GM18520 (cell line): Measurements from ENCODE around the gene JAKMIP3.

Experiments
- ATAC-seq: cut with Tn5 transposase; IDR thresholded peaks from one replicate; pipeline ENCODE4 v1.9.1; 2021; ENCODE audit not compliant: unreplicated experiment

JAKMIP3 gene

GRCh38 chr10:132097609-132098377, 32.0 kb downstream of the JAKMIP3 start:
- no peak for ATAC-seq

DNA sequence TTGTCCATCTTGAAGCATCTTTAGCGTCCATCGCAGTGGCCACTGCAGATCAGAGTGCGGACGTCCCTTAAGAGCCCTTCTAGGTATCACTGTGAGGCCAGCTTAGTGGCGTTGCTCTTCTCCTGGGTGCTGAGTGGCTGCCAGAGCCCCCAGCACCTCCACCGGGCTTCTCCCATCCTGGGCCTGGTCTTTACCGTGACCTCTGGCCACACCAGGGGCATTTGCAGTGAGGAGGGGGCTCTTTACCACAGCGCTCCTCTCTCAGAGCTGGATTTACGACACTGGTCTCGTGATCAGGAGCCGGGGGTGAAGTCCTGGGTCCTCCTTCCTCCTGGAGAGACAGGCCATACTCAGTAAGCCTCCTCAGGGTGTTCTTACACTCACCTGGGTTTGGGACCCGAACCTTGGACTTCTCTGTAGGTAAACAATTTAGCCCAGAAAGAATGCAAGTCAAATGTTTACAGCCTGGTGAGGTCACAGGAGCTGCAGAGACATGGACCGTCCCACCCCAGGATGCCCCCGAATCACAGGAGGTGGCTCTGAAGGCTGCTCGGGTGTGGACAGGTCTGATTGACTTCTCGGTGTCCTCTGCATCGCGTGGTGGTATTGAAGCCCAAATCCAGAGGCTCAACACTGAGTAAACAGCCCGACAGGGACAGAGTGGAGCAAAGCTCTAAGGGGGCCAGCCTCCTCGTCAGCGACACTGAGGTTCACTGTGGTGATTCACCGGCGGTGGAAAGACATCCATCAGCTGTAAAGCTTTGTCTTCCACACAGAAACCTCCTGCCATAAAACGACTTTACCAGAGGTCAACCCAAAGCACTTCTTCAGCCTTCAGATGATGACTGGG, 33.0 kb downstream of the JAKMIP3 start:
- no peak for ATAC-seq

- ATAC-seq, result no peak
Observed at GRCh38 chr10:132099389-132100090, 33.8 kb downstream of the JAKMIP3 start.

DNA sequence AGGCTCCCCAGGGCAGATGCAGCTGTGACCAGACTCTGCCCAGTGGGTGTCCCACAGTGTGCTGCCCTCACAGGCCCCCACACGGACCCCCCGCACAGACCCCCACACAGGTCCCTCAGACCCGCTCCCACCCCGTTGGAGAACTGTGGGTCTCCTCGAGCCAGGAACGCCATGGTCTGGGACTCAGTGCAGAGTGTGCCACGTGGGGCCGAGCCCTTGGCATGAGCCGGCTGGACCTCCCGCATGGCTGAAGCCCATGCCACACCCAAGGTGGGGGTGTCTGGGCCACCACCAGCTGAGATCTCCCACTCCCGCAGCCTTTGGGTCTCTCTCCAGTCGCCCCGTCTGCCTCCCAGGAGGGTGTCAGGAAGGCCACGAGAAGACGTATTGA, 34.3 kb downstream of the JAKMIP3 start:
- no peak for ATAC-seq

- no peak for ATAC-seq
Observed at GRCh38 chr10:132100556-132101349, 35.0 kb downstream of the JAKMIP3 start.

- no peak for ATAC-seq
Observed at GRCh38 chr10:132101529-132101928, 35.8 kb downstream of the JAKMIP3 start.

DNA sequence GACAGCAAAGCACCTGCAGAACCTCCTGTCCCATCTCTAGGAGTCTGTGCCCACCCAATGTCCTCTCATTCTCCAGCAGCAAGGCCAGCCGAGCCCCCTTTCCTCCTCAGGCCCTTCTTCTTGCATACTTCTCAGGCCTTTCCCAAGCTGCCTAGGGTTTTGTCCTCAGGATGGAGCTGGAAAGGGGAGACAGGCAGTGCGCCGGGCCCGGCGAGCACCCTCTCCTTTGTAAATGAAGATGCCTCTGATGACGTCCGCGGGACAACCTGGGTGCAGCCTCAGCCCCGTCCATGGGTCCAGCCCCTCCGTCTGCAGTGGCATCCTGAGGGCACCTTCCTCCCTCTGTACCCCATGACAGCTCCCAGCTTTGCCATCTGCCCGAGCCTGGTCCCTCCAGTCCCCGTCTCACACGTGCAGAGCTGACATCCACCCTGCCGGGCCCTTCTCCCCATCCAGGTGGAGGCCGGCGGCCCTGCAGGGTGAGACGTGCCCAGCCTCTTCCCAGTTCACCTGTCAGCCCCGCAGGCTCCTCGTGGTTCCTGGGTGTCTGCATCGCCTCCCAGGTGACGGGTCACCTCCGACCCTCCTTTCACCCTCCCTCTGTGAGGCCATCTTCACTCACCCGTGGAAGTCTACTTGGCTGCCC, 36.4 kb downstream of the JAKMIP3 start:
- ATAC-seq, result no peak

DNA sequence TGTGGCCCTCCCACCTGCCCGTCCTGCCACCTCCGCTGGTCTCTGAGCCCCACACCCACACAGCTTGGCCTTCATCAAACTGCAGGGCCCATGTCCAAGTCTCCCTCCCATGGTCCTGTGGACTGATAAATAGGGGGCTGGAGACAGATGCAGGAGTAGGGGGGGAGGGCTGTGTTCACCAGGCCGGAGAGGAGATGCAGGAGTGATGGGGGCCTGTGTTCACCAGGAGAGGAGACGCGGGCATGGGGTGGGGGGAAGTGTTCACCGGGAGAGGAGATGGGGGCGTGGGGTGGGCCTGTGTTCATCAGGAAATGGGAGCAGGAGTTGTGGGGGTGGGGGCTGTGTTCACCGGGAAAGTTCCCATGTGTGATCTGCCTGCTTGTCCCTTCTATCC, 37.0 kb downstream of the JAKMIP3 start:
- ATAC-seq, result no peak

DNA sequence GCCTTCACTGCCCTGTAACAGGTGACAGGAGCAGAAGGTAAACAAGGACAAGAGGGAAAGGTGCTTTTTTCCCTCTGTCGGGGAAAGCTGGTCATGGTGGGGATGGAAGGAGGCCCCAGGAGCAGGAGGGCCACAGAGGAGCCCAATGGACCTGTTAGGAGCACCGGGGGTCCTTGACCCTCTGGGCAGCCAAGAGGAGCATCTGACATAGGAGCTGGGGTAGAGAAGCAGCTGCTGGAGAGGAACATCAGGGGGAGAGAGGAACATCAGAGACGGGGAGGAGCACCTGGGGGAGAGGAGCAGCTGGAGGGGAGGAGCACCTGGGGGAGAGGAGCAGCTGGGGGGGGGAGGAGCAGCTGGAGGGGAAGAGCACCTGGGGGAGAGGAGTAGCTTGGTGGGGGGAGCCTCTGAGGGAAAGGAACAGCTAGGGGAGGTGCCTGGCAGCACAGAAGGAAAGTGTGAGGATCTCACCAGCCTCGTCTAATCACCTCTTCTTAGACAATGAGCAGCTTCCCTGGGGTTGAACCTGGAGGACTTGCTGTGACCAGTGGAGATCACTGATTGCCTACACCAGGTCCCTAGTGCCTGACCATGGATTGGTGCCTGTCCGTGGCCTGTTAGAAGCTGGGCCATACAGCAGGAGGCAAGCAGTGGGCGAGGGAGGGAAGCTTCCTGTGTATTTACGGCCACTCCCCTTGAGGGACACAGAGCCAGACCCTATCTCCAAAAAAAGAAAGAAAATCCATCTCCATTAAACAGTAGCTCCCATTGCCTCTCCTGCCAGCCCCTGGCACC, 37.6 kb downstream of the JAKMIP3 start:
- no peak for ATAC-seq

DNA sequence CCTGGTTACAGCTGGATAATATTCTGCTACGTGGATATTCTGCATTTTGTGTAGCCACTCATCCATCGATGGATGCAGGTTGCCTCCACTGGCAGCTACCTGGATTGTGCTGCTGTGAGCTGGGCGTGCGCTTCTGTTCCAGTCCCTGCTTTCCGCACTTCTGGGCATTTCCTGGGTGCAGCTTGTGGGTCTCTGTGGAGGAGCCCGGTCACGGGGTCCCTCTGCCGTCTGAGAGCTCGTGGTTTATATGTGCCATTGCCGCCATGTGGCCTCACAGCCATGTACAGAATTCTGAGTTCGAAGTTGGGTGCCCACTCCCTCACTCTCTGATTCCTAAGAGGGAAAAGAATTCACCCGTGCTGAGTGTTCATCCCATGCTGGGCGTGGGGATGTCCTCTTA, 38.3 kb downstream of the JAKMIP3 start:
- no peak for ATAC-seq

- ATAC-seq, result no peak
Observed at GRCh38 chr10:132104471-132105301, 38.9 kb downstream of the JAKMIP3 start.

DNA sequence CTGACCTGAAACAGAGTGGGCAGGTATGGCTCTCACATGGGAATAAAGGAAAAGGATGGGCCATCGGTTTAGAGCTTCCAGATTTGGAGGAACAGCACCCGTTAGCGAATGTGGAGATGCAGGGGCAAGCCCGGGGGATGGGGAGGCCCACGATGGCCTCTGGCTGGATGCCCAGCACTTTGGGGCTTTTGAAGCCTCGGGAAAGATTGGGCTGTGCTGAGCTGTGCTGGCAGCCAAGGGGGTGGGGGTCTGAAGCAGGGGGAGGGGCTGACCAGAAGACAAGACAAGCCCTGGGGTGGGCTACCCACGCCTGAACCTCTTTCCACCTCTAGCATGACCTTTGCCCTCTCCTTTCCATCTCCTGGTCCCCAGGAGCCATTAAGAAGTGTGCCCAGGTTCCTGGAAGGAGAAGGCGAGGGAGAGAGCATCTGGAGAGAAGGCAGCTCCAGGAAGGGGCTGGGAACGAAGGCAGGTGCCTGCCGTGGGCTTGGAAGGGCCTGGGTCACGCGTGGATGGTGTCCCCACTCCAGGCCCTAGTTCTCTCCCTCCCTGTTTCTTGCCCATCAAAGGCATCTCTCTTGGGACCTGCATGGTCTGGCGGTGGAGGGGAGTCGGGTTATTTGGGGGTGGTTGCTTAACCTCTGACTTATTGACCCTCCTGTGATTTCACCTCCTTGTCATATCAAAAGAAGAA, 39.7 kb downstream of the JAKMIP3 start:
- no peak for ATAC-seq

GRCh38 chr10:132106431-132106830, 40.7 kb downstream of the JAKMIP3 start:
- no peak for ATAC-seq

DNA sequence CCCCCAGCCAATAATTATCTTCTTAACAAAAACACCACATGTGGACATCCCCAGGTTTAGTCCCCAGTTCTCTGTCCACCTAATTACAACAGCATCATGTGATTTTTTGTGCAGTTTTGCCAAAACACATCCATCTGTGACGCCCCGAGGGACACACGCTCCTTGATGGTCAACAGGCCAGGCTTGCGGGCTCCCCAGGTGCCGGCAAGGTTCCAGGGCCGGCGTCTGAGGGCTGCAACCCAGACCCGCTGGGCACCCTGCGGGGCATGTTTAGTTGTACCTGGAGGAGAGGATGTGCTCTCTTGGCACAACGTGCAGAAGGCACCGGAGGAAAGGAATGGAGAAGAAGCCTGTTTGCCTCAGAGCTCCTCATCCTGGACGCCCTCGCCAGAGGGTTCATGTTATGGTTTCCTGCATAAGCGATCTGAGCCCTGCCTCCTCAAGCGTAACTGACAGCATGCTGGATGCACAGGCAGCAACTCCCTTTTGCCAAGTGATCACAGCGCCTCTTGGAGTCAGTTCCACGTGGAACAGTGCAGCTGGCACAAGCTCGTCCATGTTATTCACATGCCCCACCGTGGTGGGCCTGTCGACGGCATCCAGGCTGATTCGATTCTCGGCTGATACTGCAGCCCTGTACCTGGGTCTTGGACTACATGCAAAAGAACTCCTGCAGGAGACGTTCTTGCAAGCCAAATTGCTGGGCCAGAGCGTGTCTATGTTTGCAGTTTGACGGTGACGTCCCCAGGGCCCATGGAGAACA, 41.6 kb downstream of the JAKMIP3 start:
- no peak for ATAC-seq

- no peak for ATAC-seq
Observed at GRCh38 chr10:132107949-132108877, 42.5 kb downstream of the JAKMIP3 start.
